Activated T-cell treated with anti-CD3 and anti-CD28 coated beads, Interleukin-2, amount 50 U/mL, for 24 hours (primary cell): ENCODE results near the gene MYH10.

Experiments used
- DNase-seq: peaks from one replicate; pipeline ENCODE4 v3.0.0-alpha.2; 2020
- H3K27ac Mint-ChIP-seq: 2 replicates; pipeline ENCODE4 v1.8.0; 2020; ENCODE audit warnings: mild to moderate bottlenecking, mixed read lengths
- H3K27me3 Mint-ChIP-seq: 2 replicates; pipeline ENCODE4 v1.8.0; 2020; ENCODE audit warnings: mixed read lengths
- H3K36me3 Mint-ChIP-seq: 2 replicates; pipeline ENCODE4 v1.8.0; 2020; ENCODE audit warnings: low read depth, mixed read lengths
- H3K4me1 Mint-ChIP-seq: 2 replicates; pipeline ENCODE4 v1.8.0; 2020; ENCODE audit warnings: low read depth, mixed read lengths
- H3K4me3 Mint-ChIP-seq: 2 replicates; pipeline ENCODE4 v1.8.0; 2020; ENCODE audit warnings: mild to moderate bottlenecking, moderate library complexity, mixed read lengths
- H3K9me3 Mint-ChIP-seq: 2 replicates; pipeline ENCODE4 v1.8.0; 2020; ENCODE audit warnings: mixed read lengths

The MYH10 gene

DNA sequence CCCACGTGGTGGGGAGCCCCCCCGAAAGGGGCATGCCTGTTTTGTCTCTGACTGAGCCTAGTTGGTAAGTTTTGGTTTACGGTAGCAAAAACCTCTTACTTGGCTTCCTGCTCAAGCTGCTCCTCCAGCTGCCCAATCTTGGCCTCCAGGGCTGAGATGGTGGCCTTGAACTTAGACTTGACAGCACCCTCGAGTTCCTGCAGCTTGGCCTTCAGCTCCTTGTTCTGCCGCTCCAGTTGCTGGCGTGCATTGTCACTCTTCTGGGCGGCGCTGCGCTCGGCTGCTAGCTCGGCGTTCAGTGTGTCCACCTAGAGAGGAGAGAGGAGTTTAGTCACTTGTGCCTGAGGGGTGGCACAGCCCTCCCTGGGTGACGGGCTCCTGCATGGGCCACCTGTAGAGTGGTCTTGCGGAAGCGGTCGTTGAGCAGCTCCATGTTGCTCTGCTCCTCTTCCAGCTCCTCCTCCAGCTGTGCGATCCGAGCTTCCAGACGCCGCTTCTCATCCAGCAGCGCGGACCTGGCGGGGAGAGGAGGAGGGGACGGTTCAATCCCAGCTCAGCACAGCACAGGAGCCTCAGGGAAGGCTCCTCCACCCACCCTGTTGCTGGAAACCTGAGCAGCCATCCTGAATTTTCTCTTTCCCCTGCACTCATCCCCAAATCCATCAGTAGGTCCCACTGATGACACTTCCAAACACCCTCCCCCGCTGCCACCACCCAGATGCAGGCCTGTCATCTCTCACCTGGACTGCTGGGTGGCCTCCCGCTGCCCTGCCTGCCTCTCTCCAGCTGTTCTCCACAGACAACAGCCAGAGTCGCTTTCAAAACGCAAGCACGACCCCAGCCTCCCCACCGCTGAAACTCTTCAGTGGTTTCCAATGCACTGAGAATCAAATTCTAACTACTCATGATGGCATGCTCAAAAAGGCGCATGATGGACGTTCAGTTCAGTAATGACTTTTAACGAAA, 150.2 kb downstream of the MYH10 start:
- Mint-ChIP-seq H3K27me3 (no peaks in the 10 kb centered on the region), H3K36me3 (peaks cover 95% of the 10 kb centered on the region), H3K9me3 (peaks cover 16% of the 10 kb centered on the region), H3K4me1 (no peaks in the 10 kb centered on the region), H3K27ac (no peak overlapping the region), H3K4me3 (no peak overlapping the region)
- no peak for DNase-seq

DNA sequence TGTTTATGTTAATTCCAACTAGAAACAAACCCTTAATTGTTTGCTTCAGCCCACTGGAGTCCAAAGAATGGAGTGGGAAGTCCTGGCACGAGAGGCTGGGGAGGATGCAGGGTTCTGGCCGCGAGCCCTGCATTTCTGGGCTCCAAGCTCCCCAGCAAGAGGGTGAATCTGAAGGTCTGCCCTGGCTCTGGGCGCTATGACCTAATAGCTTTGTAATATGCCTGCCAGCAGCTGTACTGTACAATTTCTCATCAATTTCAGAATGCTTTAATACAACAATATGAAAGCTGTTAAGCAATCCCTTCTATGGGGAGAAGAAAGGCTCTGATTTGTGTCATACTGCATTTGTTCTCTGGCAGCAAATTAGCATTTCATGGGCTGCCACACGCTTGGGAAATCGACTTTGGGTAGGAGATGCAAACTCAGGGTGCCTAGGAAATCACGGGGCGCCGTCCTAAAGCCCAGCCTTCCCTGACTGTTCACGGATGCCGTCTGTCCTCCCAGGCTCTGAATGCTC, 151.0 kb downstream of the MYH10 start:
- no peaks in the 10 kb centered on the region for H3K27me3 Mint-ChIP-seq
- H3K36me3 Mint-ChIP-seq: peaks cover 95% of the 10 kb centered on the region
- H3K4me1 Mint-ChIP-seq: no peaks in the 10 kb centered on the region
- DNase-seq: no peak
- H3K27ac Mint-ChIP-seq: no peak overlapping the region
- H3K4me3 Mint-ChIP-seq: no peak overlapping the region
- H3K9me3 Mint-ChIP-seq: peaks cover 11% of the 10 kb centered on the region

DNA sequence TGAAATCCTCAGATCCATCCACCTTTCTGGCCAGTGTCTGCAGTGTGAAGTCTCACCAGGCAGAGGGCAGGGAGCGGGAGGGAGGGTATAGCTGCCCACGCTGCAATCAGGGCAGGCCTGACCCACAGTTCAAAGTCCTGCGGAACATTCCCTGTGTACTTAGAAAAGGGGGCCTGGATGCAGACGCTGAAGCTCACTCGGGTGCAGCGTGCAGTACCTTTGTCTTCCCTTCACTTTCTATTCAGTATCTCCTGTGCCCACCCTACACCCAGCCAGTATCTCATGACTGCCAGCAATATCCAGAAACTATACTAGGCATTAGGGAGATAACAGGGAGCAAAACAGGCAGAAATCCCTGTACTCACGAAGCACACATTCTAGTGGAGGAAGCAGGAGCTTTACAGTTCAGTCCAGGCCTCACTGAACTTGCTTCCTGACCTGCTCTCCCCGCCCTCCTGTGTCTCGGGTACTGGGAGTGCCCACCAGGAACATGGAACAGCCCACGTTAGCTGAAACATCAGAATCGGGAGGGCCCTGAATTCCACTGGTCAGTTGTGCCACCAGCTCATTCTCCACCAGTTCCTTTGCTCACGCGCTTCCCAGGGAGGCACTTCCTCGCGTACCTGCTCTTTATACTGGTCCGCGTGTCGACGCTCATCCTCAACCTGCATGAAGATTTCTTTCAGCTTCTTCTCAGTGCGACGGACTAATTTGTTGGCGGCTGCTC, 152.6 kb downstream of the MYH10 start:
- Mint-ChIP-seq H3K27me3 (no peaks in the 10 kb centered on the region), H3K4me3 (no peak overlapping the region), H3K27ac (no peak overlapping the region), H3K4me1 (no peaks in the 10 kb centered on the region), H3K9me3 (peaks cover 2% of the 10 kb centered on the region), H3K36me3 (peaks cover 96% of the 10 kb centered on the region)
- no peak for DNase-seq

DNA sequence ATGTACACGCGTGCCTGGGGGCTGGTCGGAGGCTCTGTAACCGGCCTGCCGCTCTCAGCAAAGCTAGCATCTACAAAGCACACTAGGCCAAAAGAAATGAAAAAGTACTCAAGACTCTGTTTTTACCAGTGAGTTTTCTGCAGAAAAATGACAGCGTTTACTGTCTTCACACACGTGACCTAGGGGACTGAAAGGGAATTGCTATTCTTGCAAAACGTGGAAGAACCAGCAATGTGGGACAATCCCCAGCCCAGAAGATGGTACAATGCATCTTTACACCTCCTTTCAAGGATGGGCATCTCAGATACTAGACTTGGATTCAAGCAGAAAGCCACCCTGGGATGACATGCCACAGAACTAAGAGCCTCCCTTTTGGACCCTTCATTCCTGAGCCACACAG, 153.4 kb downstream of the MYH10 start:
- no peak for DNase-seq
- no peaks in the 10 kb centered on the region for H3K9me3 Mint-ChIP-seq
- peaks cover 94% of the 10 kb centered on the region for H3K36me3 Mint-ChIP-seq
- no peaks in the 10 kb centered on the region for H3K4me1 Mint-ChIP-seq
- H3K27ac Mint-ChIP-seq: no peak overlapping the region
- H3K4me3 Mint-ChIP-seq: no peak overlapping the region
- H3K27me3 Mint-ChIP-seq: no peaks in the 10 kb centered on the region

DNA sequence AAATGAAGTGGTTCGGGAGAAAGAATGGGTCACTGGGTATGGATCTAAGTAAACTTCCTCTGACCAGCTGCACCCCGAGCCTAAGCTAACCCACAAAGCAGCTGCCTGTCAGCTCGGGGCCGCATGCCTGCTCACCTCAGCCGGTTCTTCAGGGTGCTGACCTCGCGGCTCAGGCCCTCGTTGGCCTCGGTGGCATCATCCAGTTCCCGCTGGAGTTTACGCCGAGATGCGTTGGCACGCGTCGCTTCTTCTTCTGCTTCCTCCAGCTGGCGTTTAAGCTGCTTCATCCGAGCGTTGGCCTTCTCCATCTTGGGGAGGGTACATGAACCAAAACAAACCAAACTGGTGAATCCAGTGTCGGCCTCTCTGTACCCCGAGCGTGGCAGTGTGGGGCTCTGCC, 153.8 kb downstream of the MYH10 start:
- no peaks in the 10 kb centered on the region for H3K4me1 Mint-ChIP-seq
- no peaks in the 10 kb centered on the region for H3K27me3 Mint-ChIP-seq
- no peak overlapping the region for H3K4me3 Mint-ChIP-seq
- H3K36me3 Mint-ChIP-seq: peaks cover 94% of the 10 kb centered on the region
- no peak for DNase-seq
- no peaks in the 10 kb centered on the region for H3K9me3 Mint-ChIP-seq
- H3K27ac Mint-ChIP-seq: no peak overlapping the region

DNA sequence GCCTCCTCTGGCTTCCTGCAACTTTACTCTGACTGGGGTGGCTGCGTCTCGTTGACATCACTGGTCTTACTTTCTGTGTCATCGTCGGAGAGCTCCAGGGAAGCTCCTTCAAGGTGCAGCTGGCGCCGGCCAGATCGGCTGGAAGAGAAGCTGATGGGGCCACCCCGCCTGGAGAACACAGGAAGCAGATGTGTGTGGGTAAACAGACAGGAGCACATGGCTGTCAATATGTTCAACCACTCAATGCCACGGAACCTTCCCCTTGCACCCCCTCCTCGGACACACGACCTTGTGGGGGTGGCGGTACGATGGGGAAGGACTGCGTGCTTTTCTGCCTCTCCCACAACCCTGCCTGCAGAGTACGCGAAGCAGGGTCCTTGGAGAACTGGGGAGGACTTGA, 154.7 kb downstream of the MYH10 start:
- Mint-ChIP-seq H3K27me3 (no peaks in the 10 kb centered on the region), H3K27ac (peak overlapping the region; percentile 9), H3K4me1 (no peaks in the 10 kb centered on the region), H3K9me3 (no peaks in the 10 kb centered on the region), H3K36me3 (peaks cover 94% of the 10 kb centered on the region), H3K4me3 (no peak overlapping the region)
- no peak for DNase-seq

DNA sequence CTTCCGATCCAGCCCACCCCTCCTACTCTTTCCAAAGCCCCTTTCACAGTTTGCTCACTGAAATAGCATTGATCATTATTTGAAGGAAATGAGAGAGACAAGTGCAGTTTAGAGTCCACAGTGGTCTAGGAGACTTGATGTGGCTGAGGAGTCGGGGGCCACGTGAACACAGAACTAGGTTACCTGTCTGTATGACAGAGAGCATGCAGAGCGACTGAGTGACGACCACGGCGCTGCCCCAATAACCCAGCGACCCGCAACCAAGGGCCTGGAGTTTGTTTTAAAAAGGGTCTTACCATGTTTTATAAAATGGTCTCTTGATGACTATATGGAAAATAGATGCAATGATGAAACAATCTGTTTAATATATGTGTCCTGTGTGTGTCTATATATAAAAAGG, 155.3 kb downstream of the MYH10 start:
- no peak for DNase-seq
- Mint-ChIP-seq H3K27me3 (no peaks in the 10 kb centered on the region), H3K9me3 (no peaks in the 10 kb centered on the region), H3K36me3 (peaks cover 91% of the 10 kb centered on the region), H3K27ac (no peak overlapping the region), H3K4me1 (no peaks in the 10 kb centered on the region), H3K4me3 (no peak overlapping the region)

DNA sequence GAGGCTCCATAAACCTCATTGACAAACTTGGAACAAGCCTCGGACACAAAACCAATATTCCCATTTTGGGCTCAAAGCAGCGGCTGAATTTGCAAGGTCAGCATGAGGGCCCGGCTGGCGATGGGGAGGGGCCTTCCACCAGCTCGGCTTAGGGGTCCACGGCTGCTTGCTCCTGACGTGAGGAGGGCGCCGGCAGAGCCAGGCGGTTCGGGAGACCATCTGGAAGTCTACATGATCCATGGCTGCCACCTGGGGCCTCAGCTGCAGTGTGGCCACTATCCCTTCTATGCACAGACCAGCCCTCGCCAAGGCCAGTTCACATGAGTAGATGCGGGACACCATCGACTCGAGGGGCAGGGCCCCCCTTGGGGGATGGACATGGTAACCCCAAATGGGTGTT, 155.7 kb downstream of the MYH10 start:
- Mint-ChIP-seq H3K9me3 (no peaks in the 10 kb centered on the region), H3K27ac (no peak overlapping the region), H3K4me1 (no peaks in the 10 kb centered on the region), H3K27me3 (no peaks in the 10 kb centered on the region), H3K36me3 (peaks cover 91% of the 10 kb centered on the region), H3K4me3 (no peak overlapping the region)
- no peak for DNase-seq

DNA sequence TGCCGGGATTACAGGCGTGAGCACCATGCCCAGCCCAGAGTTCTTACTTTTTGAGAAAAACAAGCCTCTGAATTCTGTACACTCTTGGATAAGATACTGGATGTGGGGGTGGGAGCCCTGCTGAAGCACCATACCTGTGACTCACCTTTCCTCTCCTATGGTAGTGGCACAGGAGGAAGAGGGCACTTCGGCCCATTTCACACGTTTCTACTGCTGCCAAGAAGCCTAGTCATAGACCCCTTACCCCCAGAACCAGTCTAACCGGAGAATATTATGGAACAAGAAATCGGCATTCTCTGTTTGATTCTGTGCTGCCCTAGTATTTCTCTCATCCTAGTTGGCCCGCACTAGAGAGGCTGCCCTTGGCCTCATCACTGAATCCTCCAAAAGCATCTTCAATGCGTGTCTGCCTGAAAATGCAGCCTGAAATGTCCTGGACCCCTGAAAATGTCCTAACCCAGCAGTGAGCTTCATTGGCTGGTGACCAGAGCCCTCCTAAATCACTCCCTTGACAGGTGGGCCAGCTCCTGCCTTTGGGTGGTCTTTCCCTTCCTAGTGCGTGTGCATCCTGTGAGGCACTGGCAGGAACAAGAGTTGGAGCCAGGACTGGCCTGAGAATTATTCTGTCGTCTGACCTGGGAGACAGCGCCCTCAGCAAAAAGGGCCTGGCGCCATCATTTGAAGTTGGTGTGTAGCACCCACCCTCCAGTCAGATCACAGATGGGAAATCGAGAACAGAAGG, 156.9 kb downstream of the MYH10 start:
- no peaks in the 10 kb centered on the region for H3K9me3 Mint-ChIP-seq
- no peak overlapping the region for H3K27ac Mint-ChIP-seq
- peaks cover 86% of the 10 kb centered on the region for H3K36me3 Mint-ChIP-seq
- DNase-seq: no peak
- no peaks in the 10 kb centered on the region for H3K27me3 Mint-ChIP-seq
- H3K4me3 Mint-ChIP-seq: no peak overlapping the region
- H3K4me1 Mint-ChIP-seq: no peaks in the 10 kb centered on the region

DNA sequence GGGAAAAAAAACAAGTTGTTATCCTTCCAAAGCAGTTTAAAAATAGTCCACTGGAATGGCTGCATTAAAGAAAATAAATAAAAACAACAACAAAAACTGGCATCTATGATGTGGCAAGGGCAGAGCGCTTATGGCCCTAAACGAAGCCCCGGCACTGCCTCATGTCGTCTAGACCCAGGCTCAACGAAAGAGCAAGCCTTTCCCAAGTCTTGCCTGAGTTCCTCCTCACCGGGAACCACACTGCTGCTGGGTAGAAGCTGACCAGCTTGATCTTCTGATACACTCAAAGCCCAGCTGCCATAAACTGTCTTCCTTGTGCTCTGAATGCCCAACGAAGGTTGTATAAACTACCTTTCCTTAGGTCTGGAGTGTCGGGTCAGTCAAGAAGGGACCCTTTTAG, 157.9 kb downstream of the MYH10 start:
- H3K36me3 Mint-ChIP-seq: peaks cover 85% of the 10 kb centered on the region
- H3K9me3 Mint-ChIP-seq: no peaks in the 10 kb centered on the region
- DNase-seq: no peak
- no peak overlapping the region for H3K4me3 Mint-ChIP-seq
- no peaks in the 10 kb centered on the region for H3K4me1 Mint-ChIP-seq
- no peaks in the 10 kb centered on the region for H3K27me3 Mint-ChIP-seq
- H3K27ac Mint-ChIP-seq: peak overlapping the region; percentile 30

DNA sequence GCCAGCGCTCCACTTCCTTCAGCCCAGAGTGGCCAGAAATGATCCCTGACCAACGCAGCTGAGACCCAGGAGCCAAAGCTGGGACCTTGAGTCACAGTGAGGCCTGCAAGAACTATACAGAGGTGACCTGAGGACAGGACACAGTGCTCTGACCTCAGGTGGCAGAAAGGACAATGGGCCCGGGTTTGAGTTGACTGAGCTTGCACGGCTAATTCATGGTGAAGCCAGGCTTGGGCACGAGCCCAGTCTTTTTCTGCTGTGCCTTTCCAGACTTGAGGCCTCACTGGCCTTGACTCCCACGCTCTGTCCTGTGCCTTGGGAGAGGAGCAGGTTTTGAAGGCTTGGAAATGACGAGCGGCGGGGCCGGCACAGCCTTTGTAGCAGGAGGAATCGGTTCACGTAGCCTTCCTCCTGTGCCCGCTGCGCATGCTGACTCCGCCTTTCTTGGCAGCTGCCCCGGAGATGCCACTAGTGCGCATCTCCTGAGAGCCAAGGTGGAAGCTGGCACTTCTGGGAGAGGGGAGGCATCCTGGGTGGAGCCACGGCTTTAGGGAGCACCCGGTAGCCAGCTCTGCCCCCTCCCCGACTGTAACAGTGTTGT, 160.0 kb downstream of the MYH10 start:
- Mint-ChIP-seq H3K4me1 (no peaks in the 10 kb centered on the region), H3K27me3 (no peaks in the 10 kb centered on the region), H3K9me3 (no peaks in the 10 kb centered on the region), H3K36me3 (peaks cover 86% of the 10 kb centered on the region), H3K4me3 (no peak overlapping the region), H3K27ac (no peak overlapping the region)
- no peak for DNase-seq

DNA sequence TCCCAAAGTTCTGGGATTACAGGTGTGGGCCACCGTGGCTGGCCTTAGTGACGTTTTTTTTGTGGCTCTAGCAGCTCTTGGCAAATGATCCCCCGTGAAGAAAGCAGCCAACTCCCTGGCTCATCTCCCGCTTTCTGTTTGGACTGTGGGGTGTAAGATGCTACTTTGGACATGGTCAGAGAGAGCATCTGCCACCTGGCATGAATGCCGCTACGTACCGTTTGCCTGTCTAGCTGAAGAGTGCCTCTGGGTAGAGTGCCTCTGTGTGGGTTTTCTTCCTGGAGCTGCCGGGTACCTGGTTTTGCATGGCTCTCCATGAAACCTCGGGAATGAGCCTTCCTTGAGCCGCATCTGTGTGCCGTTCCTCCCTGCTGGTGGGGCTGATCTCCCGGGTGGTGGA, 160.6 kb downstream of the MYH10 start:
- H3K36me3 Mint-ChIP-seq: peaks cover 86% of the 10 kb centered on the region
- H3K9me3 Mint-ChIP-seq: no peaks in the 10 kb centered on the region
- H3K27me3 Mint-ChIP-seq: no peaks in the 10 kb centered on the region
- DNase-seq: no peak
- H3K4me3 Mint-ChIP-seq: no peak overlapping the region
- no peak overlapping the region for H3K27ac Mint-ChIP-seq
- peaks cover 4% of the 10 kb centered on the region for H3K4me1 Mint-ChIP-seq

DNA sequence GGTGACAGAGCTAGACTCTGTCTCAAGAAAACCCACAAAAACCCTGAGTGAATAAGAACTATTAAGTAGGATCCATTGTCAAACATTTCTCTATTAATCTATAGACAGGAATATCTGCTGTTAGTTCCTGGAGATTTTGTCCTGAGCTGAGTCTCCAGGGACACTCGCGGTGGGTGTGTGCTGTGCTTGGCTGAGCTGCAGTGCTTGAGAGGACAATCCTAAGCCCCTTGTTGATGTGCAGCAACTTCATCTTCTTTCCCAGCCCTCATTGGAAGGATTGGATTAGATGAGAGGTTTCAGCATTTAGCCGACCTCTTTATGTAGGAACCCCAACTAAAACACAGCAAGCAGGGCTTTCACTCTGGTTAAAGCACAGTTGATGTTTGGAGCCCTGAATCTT, 161.5 kb downstream of the MYH10 start:
- H3K4me1 Mint-ChIP-seq: peaks cover 8% of the 10 kb centered on the region
- no peaks in the 10 kb centered on the region for H3K27me3 Mint-ChIP-seq
- no peak overlapping the region for H3K4me3 Mint-ChIP-seq
- H3K9me3 Mint-ChIP-seq: no peaks in the 10 kb centered on the region
- peaks cover 86% of the 10 kb centered on the region for H3K36me3 Mint-ChIP-seq
- no peak for DNase-seq
- H3K27ac Mint-ChIP-seq: peak overlapping the region; percentile 29

DNA sequence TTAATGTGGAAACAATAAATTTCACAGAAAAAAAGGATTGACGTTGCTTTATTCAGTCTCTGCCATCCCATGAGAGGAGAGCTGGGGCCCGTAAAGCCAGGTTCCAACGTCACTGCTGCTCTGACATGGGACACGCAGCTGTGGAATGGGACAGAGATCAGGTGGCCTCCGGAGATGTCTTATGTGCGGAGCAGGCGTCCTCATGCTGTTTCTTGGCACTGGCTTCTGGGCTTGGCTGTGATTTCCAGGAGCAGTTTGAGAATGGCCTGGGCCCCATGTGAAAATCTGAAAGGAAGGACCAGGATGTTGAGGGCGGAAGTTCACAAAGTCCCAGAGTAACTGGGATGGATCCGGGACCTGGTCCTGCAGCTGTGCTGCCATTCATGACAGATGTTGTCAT, 162.4 kb downstream of the MYH10 start:
- peaks cover 15% of the 10 kb centered on the region for H3K4me1 Mint-ChIP-seq
- DNase-seq: no peak
- no peaks in the 10 kb centered on the region for H3K9me3 Mint-ChIP-seq
- H3K27me3 Mint-ChIP-seq: no peaks in the 10 kb centered on the region
- H3K4me3 Mint-ChIP-seq: no peak overlapping the region
- peak overlapping the region; percentile 44 for H3K27ac Mint-ChIP-seq
- H3K36me3 Mint-ChIP-seq: peaks cover 86% of the 10 kb centered on the region
